ENCODE results near the gene ITGA2B.
A peak's percentile ranks its signal among the peaks of the same experiment; 100 is the strongest.
"Not testable (repeated sequence)": the region's sequence is repeated elsewhere in the genome, so short reads cannot be mapped to it uniquely, and the experiment has no call there.

The ITGA2B gene

DNA sequence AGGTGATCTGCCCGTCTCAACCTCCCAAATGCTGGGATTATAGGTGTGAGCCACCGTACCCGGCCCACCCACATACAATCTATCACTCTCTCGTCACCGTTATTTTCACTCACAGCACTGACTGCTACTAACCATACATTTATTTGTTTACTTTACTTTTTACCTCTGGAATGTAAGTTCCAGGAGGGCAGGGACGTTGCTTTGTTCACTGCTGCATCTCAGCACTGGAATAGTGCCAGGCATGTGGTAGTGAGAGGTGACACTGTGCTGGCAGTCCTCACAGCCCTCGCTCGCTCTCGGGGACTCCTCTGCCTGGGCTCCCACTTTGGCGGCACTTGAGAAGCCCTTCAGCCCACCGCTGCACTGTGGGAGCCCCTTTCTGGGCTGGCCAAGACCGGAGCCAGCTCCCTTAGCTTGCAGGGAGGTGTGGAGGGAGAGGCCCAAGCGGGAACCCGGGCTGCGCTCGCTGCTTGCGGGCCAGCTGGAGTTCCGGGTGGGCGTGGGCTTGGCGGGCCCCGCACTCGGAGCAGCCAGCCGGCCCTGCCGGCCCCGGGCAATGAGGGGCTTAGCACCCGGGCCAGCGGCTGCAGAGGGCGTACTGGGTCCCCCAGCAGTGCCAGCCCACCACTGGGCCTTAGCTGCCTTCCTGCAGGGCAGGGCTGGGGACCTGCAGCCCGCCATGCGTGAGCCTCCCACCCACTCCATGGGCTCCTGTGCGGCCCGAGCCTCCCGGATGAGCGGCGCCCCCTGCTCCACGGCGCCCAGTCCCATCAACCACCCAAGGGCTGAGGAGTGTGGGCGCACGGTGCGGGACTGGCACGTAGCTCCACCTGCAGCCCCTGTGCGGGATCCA lies 20.8 kb downstream of the ITGA2B start:
- not testable (repeated sequence) for DNase-seq (ENCODE audit: low read depth)

DNA sequence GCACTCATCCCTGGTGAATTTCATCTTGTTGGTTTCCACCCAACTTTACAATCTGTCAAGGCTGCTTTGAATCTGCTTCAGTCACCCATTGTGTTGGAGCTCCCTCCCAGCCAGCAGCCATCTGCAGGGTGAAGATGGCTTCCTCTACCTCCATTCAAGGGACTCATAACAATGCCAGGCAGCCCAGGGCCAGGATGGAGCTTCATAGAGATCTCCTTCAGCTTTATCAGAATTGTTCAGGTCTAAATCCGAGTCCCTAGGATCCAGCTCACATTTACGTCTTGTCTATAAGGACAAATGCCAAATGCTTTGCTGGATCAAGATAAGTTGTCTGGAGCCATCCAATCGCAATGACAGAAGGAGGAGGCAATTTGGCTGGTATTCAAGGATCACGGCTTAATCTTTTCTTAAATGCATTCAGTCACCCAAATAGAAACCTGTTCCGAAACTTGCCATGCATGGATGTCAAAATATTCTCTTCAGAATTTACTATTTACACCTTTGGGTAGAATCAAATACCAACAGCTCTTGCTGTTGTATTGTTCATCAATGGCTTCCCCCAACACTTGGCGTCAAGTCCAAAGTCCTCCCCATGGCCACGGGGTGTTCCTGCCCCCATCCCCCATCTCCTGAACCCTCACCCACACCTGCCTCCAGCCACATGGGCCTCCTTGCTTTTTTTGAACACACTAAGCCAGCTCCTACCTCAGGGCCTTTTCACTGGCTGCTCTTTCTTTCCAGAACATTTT lies 22.0 kb downstream of the ITGA2B start:
- DNase-seq (ENCODE audit: low read depth) = no peak

DNA sequence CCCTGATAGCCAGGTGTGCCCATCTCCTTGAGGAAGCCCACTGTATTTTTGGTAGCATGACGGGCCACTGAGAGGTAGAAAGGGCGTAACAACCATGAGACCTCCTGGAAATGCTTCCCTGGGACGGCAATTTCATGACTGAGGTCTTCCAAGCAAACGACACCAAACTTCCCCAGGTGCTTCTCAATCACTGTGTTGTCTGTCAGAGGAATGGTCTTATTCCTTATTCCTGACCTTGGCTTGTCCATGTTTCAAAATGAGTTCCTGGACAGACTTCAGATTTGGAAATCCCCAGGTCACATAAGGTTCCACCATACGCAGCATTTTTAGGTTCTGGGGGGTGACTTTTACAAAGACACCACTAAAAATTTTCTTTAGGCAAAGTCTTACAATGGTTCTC lies 24.4 kb downstream of the ITGA2B start:
- not testable (repeated sequence) for DNase-seq (ENCODE audit: low read depth)

DNA sequence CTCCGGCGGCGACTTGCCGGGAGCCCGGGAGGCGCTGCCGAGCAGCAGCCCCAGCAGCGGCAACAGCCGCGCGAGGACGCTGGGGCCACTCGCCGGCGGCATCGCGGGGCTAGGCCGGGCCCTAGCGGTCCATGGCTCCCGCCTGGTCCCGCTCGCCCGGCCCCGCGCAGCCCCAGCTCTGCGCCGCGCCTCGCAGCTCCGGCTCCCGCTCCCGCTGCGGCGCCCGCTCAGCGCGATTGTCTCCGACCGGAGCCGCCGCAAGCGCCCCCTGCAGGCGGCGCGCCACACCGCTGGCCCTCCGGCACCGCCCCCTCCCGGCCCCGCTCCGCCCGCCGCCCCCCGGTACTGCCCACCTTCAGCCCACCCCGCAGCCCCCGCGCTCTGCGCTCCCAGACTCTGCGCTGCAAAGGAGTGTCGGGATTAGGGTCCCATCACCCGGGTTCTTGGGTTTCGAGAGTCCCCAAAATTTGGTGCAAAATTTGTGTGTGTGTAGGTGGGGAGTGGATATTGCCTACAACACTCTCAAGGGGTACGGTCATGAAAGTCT lies 25.8 kb downstream of the ITGA2B start, which contains the start of gene FAM171A2:
TSS of gene FAM171A2 (minus strand) at position 241 of the 547 bp plus-strand sequence. CDS start at position 102, 139 bp downstream.
- peak; percentile 44 for DNase-seq (ENCODE audit: low read depth)

DNA sequence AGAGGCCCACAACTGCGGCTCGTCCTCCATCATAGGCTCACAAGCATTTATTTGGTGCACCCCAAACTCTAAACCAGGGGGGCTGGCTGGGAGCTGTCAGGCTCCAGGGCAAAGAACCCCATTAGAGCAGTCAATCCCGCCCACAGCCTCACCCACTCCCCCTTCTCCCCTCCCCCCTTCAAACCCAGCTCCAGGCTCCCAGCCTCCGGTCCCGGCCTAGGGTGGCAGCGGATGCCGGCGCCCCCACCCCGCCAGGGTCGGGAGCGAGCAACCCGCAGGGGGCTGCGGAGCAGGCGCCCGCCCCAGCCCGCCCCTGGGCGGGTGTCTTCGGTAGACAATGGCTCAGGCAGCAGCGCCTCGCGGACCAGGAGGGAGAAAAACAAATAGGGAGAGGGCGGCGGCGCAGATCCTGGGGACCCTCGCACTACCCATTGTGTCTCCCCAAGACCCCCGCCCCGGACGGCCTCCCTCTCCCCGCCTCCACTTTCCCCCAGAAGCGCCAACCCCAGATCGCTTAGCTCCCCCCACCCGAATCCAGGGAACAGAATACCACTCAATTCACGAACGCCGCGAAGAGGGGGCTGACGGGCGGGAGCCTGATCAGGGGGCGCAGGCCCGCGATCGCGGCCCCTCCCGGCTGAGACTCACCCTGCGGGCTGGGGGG lies 26.4 kb downstream of the ITGA2B start:
- DNase-seq (ENCODE audit: low read depth) = no peak

DNA sequence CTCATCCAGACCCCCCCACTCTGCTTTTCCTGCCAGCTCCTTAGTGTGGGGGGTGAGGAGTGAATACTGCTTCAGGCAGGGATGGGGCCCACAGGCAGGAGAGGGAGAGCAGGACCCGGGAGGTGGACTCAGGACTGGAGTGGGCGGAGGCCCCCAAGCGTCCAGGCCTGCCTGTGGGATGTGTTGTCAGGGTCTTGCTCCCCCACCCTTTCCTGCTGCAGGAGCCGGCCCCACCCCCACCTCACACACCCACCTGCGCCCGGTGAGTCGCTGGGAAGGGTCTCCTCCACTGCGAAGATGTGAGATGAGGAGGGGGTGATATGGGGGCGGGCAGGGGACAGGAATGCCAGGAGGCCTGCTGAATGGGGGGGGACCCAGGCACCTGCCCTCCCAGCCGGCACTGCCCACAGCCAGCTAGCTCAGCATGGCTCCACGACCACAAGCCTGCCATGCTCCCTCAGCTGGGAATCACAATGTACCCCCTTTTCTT lies 26.9 kb downstream of the ITGA2B start:
- DNase-seq (ENCODE audit: low read depth) = no peak

DNA sequence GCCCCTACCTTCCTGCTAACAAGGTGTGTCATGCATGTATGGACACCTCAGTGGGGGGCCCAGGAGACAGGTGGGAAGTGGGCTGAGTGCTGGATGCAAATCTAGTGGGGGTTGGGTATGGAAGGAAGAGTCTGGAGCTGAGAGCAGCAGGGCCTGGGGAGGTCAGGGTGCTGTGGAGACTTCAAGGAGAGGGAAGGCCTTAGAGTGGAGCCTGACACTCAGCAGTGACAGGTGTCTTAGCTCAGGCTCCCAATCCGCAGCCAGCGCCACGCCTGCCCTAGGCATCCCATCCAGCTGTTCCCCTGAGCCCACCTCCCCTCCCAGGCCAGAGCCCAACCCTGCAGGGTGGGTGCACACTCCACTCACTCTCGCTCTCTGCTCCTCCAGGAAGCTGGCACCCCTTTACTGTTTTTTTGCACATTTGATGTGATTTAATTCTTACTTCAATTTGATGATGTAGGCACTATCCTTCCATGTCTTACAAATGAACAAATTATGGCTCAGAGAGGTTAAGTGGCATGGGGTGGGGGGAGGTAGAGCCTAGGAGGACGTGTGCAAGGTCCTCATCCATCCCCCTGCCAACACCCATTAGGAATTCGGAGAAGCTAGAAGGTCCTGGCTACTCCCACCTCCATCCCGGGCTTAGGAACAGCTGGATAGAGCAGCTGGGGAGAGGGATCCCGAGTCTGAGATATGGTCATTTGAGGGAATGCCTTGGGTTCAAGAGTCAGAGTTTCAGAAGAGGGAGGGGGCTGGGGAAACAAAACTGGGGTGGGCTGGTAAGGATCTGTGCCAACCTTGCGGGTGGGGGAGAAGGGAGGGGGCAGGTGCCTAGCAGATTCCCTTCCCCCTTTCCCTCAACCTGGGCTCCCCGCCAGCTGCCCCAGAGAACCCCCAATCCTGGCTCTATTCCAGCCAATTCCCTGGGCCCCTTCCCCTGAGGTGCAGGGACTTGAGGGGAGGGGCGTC lies 27.9 kb downstream of the ITGA2B start:
- DNase-seq (ENCODE audit: low read depth) = no peak

DNA sequence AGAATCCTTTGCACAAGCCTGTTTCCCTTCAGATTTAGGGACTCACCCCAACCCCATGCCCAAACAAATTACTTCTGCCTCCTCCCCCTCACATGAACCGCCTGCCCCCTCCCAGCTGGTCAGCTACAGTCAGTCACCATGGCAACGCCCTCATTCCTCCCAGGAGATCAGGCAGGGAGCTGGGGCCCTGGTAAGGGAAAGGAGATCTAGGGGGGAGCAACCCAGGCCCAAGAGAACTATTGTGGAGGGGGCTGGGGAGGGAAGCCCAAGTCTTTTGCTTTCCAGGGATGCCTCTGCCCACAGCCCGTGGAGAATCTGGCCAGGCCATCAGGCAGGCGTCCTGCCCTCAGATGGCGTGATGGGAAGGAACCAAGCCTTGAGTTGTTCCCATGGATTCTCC lies 28.6 kb downstream of the ITGA2B start:
- DNase-seq (ENCODE audit: low read depth) = no peak

DNA sequence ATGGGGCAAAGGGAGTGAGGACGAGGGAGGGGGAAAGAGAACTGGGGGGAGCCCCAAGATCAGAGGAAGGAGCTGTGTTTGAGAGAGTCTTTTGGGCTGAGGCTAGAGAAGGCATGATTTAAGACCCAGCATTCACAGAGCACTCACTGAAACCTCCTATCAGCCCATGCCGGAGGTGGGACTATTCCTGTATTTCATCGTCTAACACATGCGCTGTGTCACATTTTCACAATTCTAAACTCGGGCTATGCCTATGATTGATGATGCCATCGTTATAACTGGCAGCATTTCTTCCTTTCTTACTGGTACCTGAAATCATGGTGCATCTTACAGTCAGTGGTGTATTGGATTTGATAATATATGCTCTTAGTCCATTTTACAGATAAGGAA lies 29.3 kb downstream of the ITGA2B start:
- DNase-seq (ENCODE audit: low read depth) = no peak

DNA sequence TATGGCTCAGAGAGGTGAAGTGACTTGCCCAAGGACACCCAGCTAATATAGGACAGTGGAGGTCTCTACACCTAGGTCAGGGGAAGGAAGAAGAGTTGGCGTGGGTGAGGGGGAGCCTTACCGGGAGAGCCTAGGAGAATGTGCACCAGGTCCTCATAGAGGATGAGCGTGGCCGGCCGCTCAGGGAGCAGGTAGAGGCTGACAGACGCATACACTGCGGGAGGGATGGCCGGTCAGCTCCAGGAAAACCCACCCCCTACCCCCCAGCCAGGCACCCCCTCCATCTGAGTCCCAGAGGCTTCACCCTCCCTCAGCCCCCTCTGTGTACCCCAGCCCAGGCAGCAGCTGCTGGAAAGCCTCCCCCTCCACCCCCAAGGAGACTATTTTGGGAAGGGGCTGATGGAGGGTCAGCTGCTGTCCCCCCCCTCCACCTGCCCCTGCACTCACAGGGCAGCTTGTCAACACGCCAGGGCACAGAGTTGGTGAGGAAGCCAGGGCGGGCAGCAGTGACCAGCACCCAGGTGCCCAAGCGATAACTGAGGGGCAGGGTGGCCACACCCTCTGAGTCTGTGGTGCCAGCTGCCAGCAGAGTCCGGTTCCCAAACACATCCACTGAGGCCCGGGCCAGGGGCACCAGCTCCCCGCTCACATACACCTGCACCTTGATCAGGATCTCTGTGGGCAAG lies 29.8 kb downstream of the ITGA2B start:
- DNase-seq (ENCODE audit: low read depth) = no peak

DNA sequence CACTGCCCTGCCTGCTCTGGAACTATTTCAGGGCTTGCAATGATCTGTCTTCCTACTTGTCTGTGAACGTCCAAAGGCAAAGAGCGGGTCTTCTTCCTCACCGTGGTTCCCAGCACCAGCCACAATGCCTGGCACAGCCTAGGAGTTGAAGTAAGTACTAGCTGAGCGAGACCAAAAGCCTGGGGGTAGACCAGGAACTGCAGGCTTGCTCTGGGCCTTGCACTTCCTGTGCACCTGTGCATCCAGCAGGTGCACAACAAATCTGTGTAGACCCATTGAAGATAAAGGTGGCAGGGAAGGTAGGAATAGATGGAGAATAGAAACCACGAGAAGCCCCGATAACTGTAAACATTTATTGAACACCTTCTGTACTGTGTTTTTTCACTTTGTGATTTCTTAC lies 30.4 kb downstream of the ITGA2B start:
- no peak for DNase-seq (ENCODE audit: low read depth)

DNA sequence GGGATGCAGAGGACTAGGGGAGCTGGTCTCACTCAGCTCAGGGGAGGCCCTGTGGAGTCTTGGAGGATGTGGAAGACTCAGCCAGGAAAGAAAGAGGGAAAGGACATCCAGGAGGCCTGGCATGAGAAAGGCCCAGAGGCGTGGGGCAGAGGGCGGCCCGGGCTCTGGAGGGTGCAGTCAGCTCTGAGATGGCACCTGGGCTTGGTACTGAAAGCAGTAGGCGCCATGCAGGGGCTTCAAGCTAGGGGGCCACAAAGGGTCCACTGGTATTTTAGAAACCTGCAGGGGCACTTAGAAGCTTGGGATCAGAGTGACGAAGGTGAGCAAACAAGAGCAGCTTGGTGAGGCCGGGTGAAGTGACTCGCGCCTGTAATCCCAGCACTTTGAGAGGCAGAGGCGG lies 31.4 kb downstream of the ITGA2B start:
- DNase-seq (ENCODE audit: low read depth) = no peak

DNA sequence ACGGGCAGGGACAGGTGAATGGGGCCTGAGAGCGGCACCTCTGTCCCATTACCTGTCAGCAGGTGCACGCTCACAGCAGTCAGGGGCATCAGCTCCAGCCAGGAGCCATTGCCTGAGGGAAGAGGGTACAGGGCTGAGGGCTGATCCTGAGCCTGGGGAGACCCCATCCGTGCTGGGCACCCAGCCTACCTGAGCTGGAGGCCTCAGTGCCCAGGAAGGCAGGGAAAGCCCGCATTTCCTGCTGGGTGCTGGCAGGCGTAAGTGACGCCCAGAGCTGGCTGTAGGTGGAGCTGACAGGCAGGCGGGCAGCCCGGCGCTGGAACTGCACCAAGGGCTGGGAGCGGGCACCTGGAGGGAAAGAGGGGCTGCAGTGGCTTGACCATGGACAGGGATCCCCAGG lies 33.2 kb downstream of the ITGA2B start:
- no peak for DNase-seq (ENCODE audit: low read depth)

DNA sequence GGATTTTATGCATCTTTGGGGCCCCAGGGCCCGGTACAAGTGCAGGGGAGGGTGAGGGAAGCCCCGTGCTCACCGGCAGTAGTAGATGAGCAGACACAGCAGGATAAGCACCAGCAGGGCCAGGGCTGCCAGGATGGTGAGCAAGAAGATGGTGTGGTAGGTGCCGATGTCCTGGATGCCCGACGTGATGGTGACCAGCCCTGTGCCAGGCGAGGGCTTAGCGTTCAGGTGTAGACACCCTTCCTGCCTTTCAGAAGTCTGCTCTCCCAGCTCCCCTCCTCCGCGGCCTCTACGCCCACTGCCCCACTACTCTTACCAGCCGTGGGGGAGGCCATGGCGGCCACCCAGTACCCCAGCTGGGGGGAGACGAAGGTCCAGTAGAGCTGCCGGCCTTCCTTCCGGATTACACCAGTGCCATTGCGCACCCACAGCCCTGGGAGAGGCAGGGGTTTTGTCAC lies 33.8 kb downstream of the ITGA2B start:
- no peak for DNase-seq (ENCODE audit: low read depth)

DNA sequence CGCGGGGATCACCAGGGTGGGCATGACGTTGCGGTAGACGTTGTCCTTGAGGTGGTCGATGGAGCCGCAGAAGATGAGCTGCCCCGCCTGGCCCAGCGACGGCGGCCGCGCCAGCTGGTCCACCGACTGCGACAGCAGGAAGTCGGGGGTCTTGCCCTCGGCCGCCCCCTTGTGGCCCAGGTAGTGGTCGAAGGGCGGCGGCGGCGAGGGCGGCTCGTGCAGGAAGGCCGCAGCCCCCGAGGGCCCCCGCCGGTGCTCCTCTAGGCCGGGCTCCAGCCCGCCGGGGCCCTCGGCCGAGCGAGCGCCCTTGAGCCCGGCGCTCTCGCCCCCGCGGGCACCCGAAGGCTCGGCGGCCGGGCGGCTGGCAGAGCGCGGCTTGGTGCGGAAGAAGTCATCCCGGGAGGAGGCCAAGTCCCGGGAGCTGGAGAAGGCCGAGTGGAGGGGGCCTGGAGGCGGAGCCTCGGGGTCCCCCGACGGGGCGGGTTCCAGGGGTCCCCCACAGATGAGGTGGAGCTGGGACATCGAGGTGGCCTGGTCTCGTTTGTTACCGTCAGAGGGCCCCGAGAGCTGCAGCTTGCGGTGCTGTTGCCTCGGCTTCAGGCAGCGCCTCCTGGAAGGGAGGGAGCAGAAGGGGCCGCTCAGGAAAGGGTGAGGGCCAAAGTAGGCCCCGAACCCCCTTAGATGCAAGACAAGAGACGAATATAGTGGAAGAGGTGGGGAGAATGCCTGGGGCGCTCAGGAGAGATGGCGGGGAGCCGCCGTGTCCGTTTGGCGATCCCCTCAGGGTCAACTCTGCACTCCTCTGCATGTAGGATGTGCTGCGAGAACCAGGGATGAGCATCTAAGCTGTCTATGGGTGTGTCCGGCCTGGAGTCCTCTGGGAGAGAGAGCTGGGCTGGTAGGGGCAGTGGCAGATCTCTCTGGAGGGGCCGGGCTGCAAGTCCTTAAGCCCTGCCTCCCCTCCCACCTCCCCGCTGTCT lies 34.6 kb downstream of the ITGA2B start:
- DNase-seq (ENCODE audit: low read depth) = peak; percentile 40

DNA sequence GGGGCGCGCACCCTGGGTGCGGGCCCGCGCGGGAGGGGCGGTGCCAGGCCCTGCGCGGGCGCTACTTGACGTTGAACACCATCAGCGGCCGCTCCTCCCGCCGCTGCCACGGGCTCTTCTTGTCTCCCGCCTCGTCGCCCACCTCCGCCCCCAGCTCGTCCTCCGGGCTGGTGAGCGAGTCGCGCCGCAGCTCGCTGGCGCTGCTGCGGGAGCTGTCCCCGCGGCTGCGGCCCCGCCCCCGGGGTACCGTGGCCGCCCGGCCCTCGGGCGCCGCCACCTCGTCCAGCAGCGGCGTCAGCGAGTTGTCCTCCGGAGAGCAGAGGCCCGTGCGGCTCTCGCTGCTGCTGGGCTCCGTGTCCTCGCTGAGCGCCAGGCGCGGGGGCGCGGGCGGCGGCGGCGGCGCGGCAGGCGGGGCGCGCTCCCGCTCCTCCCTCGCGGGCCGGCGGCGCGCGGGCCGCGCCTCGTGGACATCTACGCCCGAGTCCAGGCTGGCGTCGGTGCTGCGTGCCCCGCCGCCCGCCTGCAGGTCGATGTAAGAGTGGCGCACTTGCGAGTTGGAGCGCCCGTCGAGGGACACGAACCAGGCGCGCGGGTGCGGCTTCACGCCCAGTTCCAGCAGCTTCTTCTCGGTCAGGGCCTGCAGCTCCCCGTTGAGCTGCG lies 35.6 kb downstream of the ITGA2B start:
- no peak for DNase-seq (ENCODE audit: low read depth)

DNA sequence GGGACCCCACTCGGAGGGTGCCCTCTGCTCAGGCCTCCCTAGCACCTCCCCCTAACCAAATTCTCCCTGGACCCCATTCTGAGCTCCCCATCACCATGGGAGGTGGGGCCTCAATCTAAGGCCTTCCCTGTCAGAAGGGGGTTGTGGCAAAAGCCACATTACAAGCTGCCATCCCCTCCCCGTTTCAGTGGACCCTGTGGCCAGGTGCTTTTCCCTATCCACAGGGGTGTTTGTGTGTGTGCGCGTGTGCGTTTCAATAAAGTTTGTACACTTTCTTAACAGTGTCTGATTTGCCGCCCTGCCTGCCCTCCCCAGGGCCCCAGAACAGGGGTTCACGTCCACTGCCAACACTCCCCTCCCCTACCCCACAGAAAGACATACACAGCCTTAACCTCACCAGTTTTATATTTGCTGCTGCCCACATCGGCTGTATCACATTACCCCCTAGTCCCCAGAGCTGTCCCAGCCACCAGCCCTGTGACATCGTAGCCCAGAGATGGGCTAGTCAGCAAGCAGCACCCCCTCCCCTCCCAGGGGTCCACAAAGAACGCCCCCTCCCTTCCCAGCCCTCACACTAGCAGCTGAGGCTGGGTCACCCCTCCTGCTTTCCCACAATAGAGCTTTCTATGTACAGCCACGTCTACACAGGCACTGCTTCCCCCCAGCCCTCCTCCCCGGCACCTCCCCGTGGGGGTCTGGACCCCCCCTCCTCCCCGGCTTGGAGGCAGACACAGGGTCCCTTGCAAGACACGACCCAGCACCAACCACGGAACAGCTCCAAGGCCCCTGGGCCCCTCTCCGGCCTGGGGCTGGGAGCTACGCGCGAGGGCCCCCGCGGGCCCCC lies 36.4 kb downstream of the ITGA2B start:
- no peak for DNase-seq (ENCODE audit: low read depth)
